ENCODE data around the gene ZNHIT2. TPM values are rescaled to one million over a fixed set of nuclear protein-coding genes. Genes with fewer than 3 reads are reported as not detected.
A peak's percentile ranks its signal among the peaks of the same experiment; 100 is the strongest.

Gene ZNHIT2
- total and polyA plus RNA-seq, 2 of the 13 experiments (the other 11 are each of a cell fraction or from before 2014, with no cell fraction given): 1.1 to 6.5 TPM

DNA sequence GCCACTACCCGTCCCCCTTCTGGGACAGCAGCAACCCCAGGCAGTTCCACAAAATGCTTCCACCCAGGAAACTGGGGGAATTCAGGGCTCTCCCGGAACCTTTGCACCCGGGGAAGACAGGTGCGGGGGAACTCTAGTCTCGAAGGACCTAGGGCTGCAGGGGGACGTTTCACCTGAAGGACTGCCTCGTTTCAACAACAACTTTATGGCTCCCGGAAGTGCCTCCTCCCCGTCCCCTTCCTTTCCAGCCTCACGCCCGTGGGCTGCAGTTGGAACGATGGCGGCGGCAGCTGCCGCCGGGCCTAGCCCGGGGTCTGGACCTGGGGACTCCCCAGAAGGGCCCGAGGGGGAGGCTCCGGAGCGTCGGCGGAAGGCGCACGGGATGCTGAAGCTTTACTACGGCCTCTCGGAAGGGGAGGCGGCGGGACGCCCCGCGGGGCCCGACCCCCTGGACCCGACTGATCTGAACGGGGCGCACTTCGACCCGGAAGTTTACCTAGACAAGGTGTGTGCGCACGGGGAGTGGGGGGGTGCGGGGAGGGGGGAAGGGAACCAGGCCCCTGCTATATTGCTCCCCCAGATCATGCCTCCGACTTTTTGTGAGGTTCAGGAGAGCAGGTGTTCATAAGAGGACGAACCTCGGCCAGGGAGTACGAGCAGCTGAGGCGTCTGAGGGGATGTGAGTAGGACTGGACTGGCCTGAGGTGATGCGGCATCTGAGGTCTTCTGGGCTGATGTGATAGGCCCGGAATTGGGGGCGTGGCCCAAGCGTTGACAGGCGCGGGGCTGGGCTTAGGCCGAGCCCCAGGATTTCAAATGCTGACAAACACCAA lies 21.3 kb downstream of the ZNHIT2 start, which contains the start of gene VPS51 (continued):
- TF ChIP-seq, protein P1, sequence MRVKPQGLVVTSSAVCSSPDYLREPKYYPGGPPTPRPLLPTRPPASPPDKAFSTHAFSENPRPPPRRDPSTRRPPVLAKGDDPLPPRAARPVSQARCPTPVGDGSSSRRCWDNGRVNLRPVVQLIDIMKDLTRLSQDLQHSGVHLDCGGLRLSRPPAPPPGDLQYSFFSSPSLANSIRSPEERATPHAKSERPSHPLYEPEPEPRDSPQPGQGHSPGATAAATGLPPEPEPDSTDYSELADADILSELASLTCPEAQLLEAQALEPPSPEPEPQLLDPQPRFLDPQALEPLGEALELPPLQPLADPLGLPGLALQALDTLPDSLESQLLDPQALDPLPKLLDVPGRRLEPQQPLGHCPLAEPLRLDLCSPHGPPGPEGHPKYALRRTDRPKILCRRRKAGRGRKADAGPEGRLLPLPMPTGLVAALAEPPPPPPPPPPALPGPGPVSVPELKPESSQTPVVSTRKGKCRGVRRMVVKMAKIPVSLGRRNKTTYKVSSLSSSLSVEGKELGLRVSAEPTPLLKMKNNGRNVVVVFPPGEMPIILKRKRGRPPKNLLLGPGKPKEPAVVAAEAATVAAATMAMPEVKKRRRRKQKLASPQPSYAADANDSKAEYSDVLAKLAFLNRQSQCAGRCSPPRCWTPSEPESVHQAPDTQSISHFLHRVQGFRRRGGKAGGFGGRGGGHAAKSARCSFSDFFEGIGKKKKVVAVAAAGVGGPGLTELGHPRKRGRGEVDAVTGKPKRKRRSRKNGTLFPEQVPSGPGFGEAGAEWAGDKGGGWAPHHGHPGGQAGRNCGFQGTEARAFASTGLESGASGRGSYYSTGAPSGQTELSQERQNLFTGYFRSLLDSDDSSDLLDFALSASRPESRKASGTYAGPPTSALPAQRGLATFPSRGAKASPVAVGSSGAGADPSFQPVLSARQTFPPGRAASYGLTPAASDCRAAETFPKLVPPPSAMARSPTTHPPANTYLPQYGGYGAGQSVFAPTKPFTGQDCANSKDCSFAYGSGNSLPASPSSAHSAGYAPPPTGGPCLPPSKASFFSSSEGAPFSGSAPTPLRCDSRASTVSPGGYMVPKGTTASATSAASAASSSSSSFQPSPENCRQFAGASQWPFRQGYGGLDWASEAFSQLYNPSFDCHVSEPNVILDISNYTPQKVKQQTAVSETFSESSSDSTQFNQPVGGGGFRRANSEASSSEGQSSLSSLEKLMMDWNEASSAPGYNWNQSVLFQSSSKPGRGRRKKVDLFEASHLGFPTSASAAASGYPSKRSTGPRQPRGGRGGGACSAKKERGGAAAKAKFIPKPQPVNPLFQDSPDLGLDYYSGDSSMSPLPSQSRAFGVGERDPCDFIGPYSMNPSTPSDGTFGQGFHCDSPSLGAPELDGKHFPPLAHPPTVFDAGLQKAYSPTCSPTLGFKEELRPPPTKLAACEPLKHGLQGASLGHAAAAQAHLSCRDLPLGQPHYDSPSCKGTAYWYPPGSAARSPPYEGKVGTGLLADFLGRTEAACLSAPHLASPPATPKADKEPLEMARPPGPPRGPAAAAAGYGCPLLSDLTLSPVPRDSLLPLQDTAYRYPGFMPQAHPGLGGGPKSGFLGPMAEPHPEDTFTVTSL (CRISPR knock-in tag; IDR thresholded peaks at IDR 0.05; ENCODE audit: borderline replicate concordance): peak; percentile 63; the same call in 1 of the 2 replicates
- TF ChIP-seq GTF3A (CRISPR knock-in tag; conservative IDR thresholded peaks at IDR 0.05) (no peak; the same call in 1 of the 2 replicates), ZNF746 (CRISPR knock-in tag; IDR thresholded peaks at IDR 0.05) (peak; percentile 65), ZNF550 (CRISPR knock-in tag; IDR thresholded peaks at IDR 0.05; ENCODE audit: borderline replicate concordance) (no peak), ZNF75D (CRISPR knock-in tag; IDR thresholded peaks at IDR 0.05; ENCODE audit: borderline replicate concordance) (no peak; the same call in 1 of the 2 replicates), SNRNP70 (IDR thresholded peaks at IDR 0.05; ENCODE audit: low read depth, low read length) (no peak), ZNF644 (CRISPR knock-in tag; IDR thresholded peaks at IDR 0.05; ENCODE audit: low read depth) (no peak), ZNF138 (CRISPR knock-in tag; IDR thresholded peaks at IDR 0.05; ENCODE audit: low read depth) (no peak), SP1 (IDR thresholded peaks at IDR 0.05) (no peak), SP1 (CRISPR knock-in tag; IDR thresholded peaks at IDR 0.05) (peak; percentile 96), ZNF672 (CRISPR knock-in tag; IDR thresholded peaks at IDR 0.05) (no peak), ZNF562 (CRISPR knock-in tag; IDR thresholded peaks at IDR 0.05; ENCODE audit: borderline replicate concordance) (no peak), HNRNPL (IDR thresholded peaks at IDR 0.05; ENCODE audit: low read depth, low read length) (peak; percentile 59; the same call in 1 of the 2 replicates), ZNF24 (IDR thresholded peaks at IDR 0.05) (peak; percentile 85), ZNF891 (CRISPR knock-in tag; IDR thresholded peaks at IDR 0.05) (peak; percentile 83; the same call in 1 of the 2 replicates), MAF1 (CRISPR knock-in tag; IDR thresholded peaks at IDR 0.05; ENCODE audit: borderline replicate concordance) (0 out of 2 replicates have a peak, but pooled peaks have one; percentile 38), IKZF1 (IDR thresholded peaks at IDR 0.05) (no peak), ZNF207 (IDR thresholded peaks at IDR 0.05; ENCODE audit: borderline replicate concordance) (no peak), ZNF775 (CRISPR knock-in tag; IDR thresholded peaks at IDR 0.05; ENCODE audit: borderline replicate concordance) (no peak), ZNF30 (CRISPR knock-in tag; IDR thresholded peaks at IDR 0.05) (no peak), ZNF549 (CRISPR knock-in tag; IDR thresholded peaks at IDR 0.05) (no peak), NFE2L1 (CRISPR knock-in tag; IDR thresholded peaks at IDR 0.05; ENCODE audit: borderline replicate concordance) (no peak)
- TF ChIP-seq, protein P2, sequence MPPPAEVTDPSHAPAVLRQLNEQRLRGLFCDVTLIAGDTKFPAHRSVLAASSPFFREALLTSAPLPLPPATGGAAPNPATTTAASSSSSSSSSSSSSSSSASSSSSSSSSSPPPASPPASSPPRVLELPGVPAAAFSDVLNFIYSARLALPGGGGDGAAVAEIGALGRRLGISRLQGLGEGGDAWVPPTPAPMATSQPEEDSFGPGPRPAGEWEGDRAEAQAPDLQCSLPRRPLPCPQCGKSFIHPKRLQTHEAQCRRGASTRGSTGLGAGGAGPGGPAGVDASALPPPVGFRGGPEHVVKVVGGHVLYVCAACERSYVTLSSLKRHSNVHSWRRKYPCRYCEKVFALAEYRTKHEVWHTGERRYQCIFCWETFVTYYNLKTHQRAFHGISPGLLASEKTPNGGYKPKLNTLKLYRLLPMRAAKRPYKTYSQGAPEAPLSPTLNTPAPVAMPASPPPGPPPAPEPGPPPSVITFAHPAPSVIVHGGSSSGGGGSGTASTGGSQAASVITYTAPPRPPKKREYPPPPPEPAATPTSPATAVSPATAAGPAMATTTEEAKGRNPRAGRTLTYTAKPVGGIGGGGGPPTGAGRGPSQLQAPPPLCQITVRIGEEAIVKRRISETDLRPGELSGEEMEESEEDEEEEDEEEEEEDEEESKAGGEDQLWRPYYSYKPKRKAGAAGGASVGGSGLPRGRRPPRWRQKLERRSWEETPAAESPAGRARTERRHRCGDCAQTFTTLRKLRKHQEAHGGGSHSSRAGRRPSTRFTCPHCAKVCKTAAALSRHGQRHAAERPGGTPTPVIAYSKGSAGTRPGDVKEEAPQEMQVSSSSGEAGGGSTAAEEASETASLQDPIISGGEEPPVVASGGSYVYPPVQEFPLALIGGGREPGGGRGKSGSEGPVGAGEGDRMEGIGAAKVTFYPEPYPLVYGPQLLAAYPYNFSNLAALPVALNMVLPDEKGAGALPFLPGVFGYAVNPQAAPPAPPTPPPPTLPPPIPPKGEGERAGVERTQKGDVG (CRISPR knock-in tag; IDR thresholded peaks at IDR 0.05; ENCODE audit: borderline replicate concordance): no peak
